ENCODE data around the gene ZFYVE28. TPM values are rescaled to one million over a fixed set of nuclear protein-coding genes. Genes with fewer than 3 reads are reported as not detected.

The ZFYVE28 gene
- total RNA-seq (ENCODE audit: low replicate concordance) = 5.9 and 12.2 TPM in 2 replicates

GRCh38 chr4:2417765-2418649, at the start of gene ZFYVE28:
Gene ZFYVE28 (minus strand): TSS chr4:2418645. CDS start chr4:2418323, 322 bp downstream.

GRCh38 chr4:2418650-2419571, 466 bp upstream of the ZFYVE28 start, which contains the start of gene CFAP99:
Gene CFAP99 (plus strand): TSS chr4:2418955.

GRCh38 chr4:2261853-2262144, 156.6 kb downstream of the ZFYVE28 start, which contains the start of gene MXD4:
Gene MXD4 (minus strand): TSS chr4:2262109. CDS start chr4:2261980, 129 bp downstream.

GRCh38 chr4:2241410-2242353, 176.8 kb downstream of the ZFYVE28 start, which contains the start of the genes HAUS3 and POLN:
Gene HAUS3 (minus strand): TSS chr4:2242121. CDS start chr4:2240946, 1,175 bp downstream.
Gene POLN (minus strand): TSS chr4:2242121. CDS start chr4:2229231, 12,890 bp downstream.

Other genes starting within 250 kb of the ZFYVE28 start
- gene HAUS3, start 176.5 kb downstream of the ZFYVE28 start, total RNA-seq (ENCODE audit: low replicate concordance) = 2.7 and 5.3 TPM in 2 replicates
- 2.4 and 5.6 TPM in 2 replicates for gene POLN, start 176.5 kb downstream of the ZFYVE28 start, total RNA-seq (ENCODE audit: low replicate concordance)
- gene MXD4, start 156.5 kb downstream of the ZFYVE28 start, total RNA-seq (ENCODE audit: low replicate concordance) = 34.5 and 65.7 TPM in 2 replicates
- gene CFAP99, start 310 bp upstream of the ZFYVE28 start, total RNA-seq (ENCODE audit: low replicate concordance) = not detected in 2 replicates
- gene RNF4, start 50.5 kb upstream of the ZFYVE28 start, total RNA-seq (ENCODE audit: low replicate concordance) = 34.5 and 38.0 TPM in 2 replicates
- 6.1 and 6.8 TPM in 2 replicates for gene FAM193A, start 118.0 kb upstream of the ZFYVE28 start, total RNA-seq (ENCODE audit: low replicate concordance)